DOHH2 (cell line): ENCODE results near the gene KREMEN1.

Source experiments
- H3F3A ChIP-seq: fragments of 200-600 bp; sonication (generic), shearing (Covaris generic); 2 replicates; pipeline ENCODE4 v1.6.0; 2016; ENCODE audit warnings: antibody characterized with exemption, mild to moderate bottlenecking; ENCODE audit not compliant: control insufficient read depth, insufficient read depth
- H3K27ac ChIP-seq: fragments of 200-600 bp; sonication (generic); 2 replicates; pipeline ENCODE4 v1.5.1; 2014; ENCODE audit warnings: low read depth, mild to moderate bottlenecking, low read length, moderate library complexity
- H3K27me3 ChIP-seq: fragments of 200-600 bp; sonication (generic); 2 replicates; pipeline ENCODE4 v1.6.1; 2014; ENCODE audit warnings: mild to moderate bottlenecking, low read length, mixed read lengths; ENCODE audit not compliant: control insufficient read depth
- H3K36me3 ChIP-seq: fragments of 200-600 bp; sonication (generic); 2 replicates; pipeline ENCODE4 v1.6.1; 2014; ENCODE audit warnings: mild to moderate bottlenecking, low read length, moderate library complexity, mixed read lengths; ENCODE audit not compliant: control insufficient read depth
- H3K4me1 ChIP-seq: fragments of 200-600 bp; sonication (generic); 2 replicates; pipeline ENCODE4 v1.6.1; 2014; ENCODE audit warnings: mild to moderate bottlenecking, low read length, mixed read lengths; ENCODE audit not compliant: control insufficient read depth
- H3K4me2 ChIP-seq: fragments of 200-600 bp; sonication (generic); 2 replicates; pipeline ENCODE4 v1.6.0; 2014; ENCODE audit warnings: mild to moderate bottlenecking, low read length, moderate library complexity
- H3K4me3 ChIP-seq: fragments of 200-600 bp; sonication (generic); 2 replicates; pipeline ENCODE4 v1.5.1; 2014; ENCODE audit warnings: mild to moderate bottlenecking, low read length, mixed read lengths
- H3K79me2 ChIP-seq: fragments of 200-600 bp; sonication (generic); 2 replicates; pipeline ENCODE4 v1.6.1; 2014; ENCODE audit warnings: mild to moderate bottlenecking, low read length, mixed read lengths; ENCODE audit not compliant: control insufficient read depth
- H3K9me2 ChIP-seq: fragments of 200-600 bp; sonication (generic); replicated peaks from 2 replicates; pipeline ENCODE4 v1.6.1; 2014; ENCODE audit warnings: mild to moderate bottlenecking, low read length, mixed read lengths; ENCODE audit not compliant: control insufficient read depth
- H3K9me3 ChIP-seq: fragments of 200-600 bp; sonication (generic); 2 replicates; pipeline ENCODE4 v1.6.1; 2014; ENCODE audit warnings: antibody characterized with exemption, low read length, mixed read lengths; ENCODE audit not compliant: control insufficient read depth, insufficient read depth
- H4K20me1 ChIP-seq: fragments of 200-600 bp; sonication (generic); 2 replicates; pipeline ENCODE4 v1.6.0; 2014; ENCODE audit warnings: low read depth, mild to moderate bottlenecking, antibody characterized with exemption, low read length, moderate library complexity; ENCODE audit not compliant: control insufficient read depth, insufficient read depth
- EZH2phosphoT487 ChIP-seq: fragments of 200-600 bp; sonication (generic); IDR thresholded peaks from 2 replicates; pipeline ENCODE4 v1.6.1; 2017; ENCODE audit warnings: borderline replicate concordance, mild to moderate bottlenecking, antibody characterized with exemption, low read length, moderate library complexity, mixed read lengths
- TF ChIP-seq, protein P1 (sequence below): fragments of 200-600 bp; sonication (generic); IDR thresholded peaks from one replicate; pipeline ENCODE4 v1.5.1; 2014; ENCODE audit warnings: antibody characterized with exemption, mild to moderate bottlenecking, low read depth, low read length; ENCODE audit not compliant: poor library complexity, severe bottlenecking

Gene KREMEN1

DNA sequence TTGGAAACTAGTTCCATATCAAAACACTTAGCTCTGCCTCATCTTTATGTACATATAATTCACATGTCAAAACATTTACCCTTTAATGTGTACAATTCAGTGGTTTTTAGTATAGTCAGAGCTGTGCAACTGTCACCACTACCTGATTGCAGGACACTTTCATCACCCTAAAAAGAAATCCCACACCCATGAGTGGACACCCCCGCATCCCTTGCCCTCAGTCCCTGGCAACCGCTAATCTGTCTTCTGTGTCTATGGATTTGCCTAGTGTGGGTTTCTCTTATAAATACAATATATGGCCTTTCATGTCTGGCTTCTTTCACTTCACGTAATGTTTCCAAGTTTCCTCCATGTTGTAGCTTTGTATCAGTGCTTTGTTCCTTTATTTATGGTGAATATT lies 124.3 kb downstream of the KREMEN1 start:
- Histone ChIP-seq H3K27ac (no peak overlapping the region), H3K4me2 (no peak overlapping the region), H3K27me3 (peaks cover 2% of the 10 kb centered on the region; the same call in 1 of the 2 replicates), H3K9me3 (peaks cover 4% of the 10 kb centered on the region), H3K79me2 (no peaks in the 10 kb centered on the region), H3K4me1 (peaks cover 2% of the 10 kb centered on the region), H3K36me3 (no peaks in the 10 kb centered on the region), H3K9me2 (no peaks in the 10 kb centered on the region), H4K20me1 (no peaks in the 10 kb centered on the region), H3F3A (no peaks in the 10 kb centered on the region), H3K4me3 (no peak overlapping the region)
- TF ChIP-seq, protein P1, sequence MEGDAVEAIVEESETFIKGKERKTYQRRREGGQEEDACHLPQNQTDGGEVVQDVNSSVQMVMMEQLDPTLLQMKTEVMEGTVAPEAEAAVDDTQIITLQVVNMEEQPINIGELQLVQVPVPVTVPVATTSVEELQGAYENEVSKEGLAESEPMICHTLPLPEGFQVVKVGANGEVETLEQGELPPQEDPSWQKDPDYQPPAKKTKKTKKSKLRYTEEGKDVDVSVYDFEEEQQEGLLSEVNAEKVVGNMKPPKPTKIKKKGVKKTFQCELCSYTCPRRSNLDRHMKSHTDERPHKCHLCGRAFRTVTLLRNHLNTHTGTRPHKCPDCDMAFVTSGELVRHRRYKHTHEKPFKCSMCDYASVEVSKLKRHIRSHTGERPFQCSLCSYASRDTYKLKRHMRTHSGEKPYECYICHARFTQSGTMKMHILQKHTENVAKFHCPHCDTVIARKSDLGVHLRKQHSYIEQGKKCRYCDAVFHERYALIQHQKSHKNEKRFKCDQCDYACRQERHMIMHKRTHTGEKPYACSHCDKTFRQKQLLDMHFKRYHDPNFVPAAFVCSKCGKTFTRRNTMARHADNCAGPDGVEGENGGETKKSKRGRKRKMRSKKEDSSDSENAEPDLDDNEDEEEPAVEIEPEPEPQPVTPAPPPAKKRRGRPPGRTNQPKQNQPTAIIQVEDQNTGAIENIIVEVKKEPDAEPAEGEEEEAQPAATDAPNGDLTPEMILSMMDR = no peak
- TF ChIP-seq EZH2phosphoT487 = no peak

DNA sequence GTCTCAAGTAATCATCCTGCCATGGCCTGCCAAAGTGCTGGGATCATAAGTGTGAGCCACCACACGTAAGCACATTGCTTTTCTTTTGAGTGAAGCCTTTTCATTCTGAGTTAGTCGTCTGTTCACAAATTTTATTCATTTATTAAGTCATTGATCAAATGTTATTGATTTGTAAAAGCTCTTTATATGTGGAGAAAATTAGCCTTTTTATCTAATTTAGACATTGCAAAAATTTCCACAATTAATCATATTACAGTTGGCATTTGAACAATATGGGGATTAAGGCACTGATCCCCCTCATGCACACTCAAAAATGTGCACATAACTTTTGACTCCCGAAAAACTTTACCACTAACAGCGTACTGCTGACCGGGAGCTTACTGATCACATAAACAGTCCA lies 125.4 kb downstream of the KREMEN1 start:
- peaks cover 4% of the 10 kb centered on the region for H3K9me3 ChIP-seq
- H3K4me3 ChIP-seq = no peak overlapping the region
- no peaks in the 10 kb centered on the region for H4K20me1 ChIP-seq
- H3K36me3 ChIP-seq = no peaks in the 10 kb centered on the region
- no peak overlapping the region for H3K27ac ChIP-seq
- TF ChIP-seq, protein P1 = no peak
- H3K27me3 ChIP-seq = peaks cover 2% of the 10 kb centered on the region; the same call in 1 of the 2 replicates
- H3K79me2 ChIP-seq = no peaks in the 10 kb centered on the region
- no peaks in the 10 kb centered on the region for H3F3A ChIP-seq
- H3K4me2 ChIP-seq = no peak overlapping the region
- no peaks in the 10 kb centered on the region for H3K9me2 ChIP-seq
- H3K4me1 ChIP-seq = peaks cover 12% of the 10 kb centered on the region

DNA sequence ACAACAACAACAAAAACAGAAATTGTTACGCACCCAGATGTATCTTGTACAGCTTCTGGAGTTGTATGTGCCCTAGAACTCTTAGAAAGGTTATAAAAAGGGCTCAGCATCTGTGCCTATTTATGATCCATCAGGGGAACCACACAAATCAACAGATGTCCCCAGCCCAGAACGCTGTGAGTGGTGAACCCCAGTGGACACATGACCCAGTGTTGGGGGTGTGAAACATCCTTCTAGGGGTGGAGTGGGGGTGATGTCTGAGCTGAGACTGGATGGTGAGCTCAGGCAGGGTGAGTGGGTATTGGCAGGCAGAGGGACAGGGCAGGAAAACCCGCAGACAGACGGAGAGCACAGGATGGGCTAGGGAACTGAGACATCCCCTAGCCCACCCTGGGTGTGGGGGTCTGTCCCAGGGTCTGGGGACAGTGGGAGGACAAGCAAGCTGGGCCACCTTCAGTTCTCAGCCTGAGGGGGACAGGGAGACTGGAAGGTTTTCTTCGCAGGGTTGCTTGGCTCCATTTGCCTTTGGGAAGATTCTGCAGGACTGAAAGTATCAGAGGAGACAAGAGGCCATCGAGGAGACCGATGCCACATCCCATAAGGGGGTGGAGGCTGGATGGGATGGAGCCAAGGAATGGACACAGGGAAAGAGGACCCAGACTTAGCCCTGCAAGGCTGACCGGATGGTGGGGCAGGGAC lies 127.0 kb downstream of the KREMEN1 start:
- Histone ChIP-seq H3K27ac (no peak overlapping the region), H3K27me3 (peaks cover 13% of the 10 kb centered on the region), H3K4me2 (no peak overlapping the region), H3K4me3 (no peak overlapping the region), H3K4me1 (peaks cover 12% of the 10 kb centered on the region), H3F3A (no peaks in the 10 kb centered on the region), H4K20me1 (no peaks in the 10 kb centered on the region), H3K9me2 (no peaks in the 10 kb centered on the region), H3K36me3 (no peaks in the 10 kb centered on the region), H3K79me2 (no peaks in the 10 kb centered on the region), H3K9me3 (no peaks in the 10 kb centered on the region; the same call in 1 of the 2 replicates)
- TF ChIP-seq EZH2phosphoT487 = no peak
- TF ChIP-seq, protein P1 = no peak
